Thyroid gland (tissue), 4 donors: ENCODE data around the gene SLC22A14. TPM values are rescaled to one million over a fixed set of nuclear protein-coding genes. Genes with fewer than 3 reads are reported as not detected.

Source experiments
- DNase-seq, 2 donors: peaks; one replicate each; pipeline ENCODE4 v3.0.0-alpha.2; 2019
- H3K27ac ChIP-seq, 3 donors: fragments of 200-600 bp; sonication (generic); 1 replicate in 2 of 3; 2 replicates in 1 of 3; pipeline ENCODE4 v1.5.1; 2016 to 2019; ENCODE audit warnings: mild to moderate bottlenecking in 1 of 3, moderate library complexity in 1 of 3
- H3K27me3 ChIP-seq: fragments of 200-600 bp; sonication (generic); one replicate; pipeline ENCODE4 v1.5.1; 2019
- H3K36me3 ChIP-seq, 2 donors: fragments of 200-600 bp; sonication (generic); one replicate each; pipeline ENCODE4 v1.5.1; 2016 to 2019
- H3K4me1 ChIP-seq, 2 donors: fragments of 200-600 bp; sonication (generic); one replicate each; pipeline ENCODE4 v1.5.1; 2017 to 2019
- H3K4me3 ChIP-seq, 3 donors: fragments of 200-600 bp; sonication (generic); replicated peaks in 1 of 3; 1 replicate in 2 of 3; 2 replicates in 1 of 3; pipeline ENCODE4 v1.5.1; 2016; ENCODE audit warnings: mild to moderate bottlenecking in 1 of 3
- H3K9me3 ChIP-seq: fragments of 200-600 bp; sonication (generic); one replicate; pipeline ENCODE4 v1.5.1; 2017
- CTCF ChIP-seq, 6 experiments: fragments of 200-600 bp in 3 of 6; fragments of 450-650 bp in 3 of 6; sonication (generic) in 3 of 6; IDR thresholded peaks; one replicate each; pipeline ENCODE4 v1.5.1; 2016 to 2019; ENCODE audit warnings: antibody characterized with exemption in 6 of 6, mild to moderate bottlenecking in 2 of 6, inconsistent platforms in 1 of 6, moderate library complexity in 1 of 6
- POLR2A ChIP-seq, 2 donors: fragments of 450-650 bp; IDR thresholded peaks; one replicate each; pipeline ENCODE4 v1.6.1; 2017; ENCODE audit warnings: antibody characterized with exemption in 2 of 2, mild to moderate bottlenecking in 2 of 2, moderate library complexity in 1 of 2
- WGBS, 2 donors: methylation state at CpG; one replicate each; pipeline ENCODE4 v1.1.5; 2017; 5-methylcytosine and 5-hydroxymethylcytosine counted together
- intact Hi-C: fragments of 100-400 bp; cut with DNase I; formaldehyde crosslinking; loops from one replicate; pipeline ENCODE4 v1.15.1; 2023
- total RNA-seq, 4 donors: library from RNA; depleted of rRNA; stranded (reverse); fragments of >200 nt; gene quantifications; one replicate each; pipeline ENCODE4 v1.2.3, GENCODE V29; 2016

Gene SLC22A14
- total RNA-seq, 4 donors from 2014 or later = not detected

- 93% methylated on average over 2 of the region's 2 CpGs for WGBS, 2 donors
- no peak for DNase-seq
- H3K4me3 ChIP-seq = no peak overlapping the region
- TF ChIP-seq POLR2A (IDR thresholded peaks at IDR 0.05) (no peak), CTCF (IDR thresholded peaks at IDR 0.05) (no peak)
- H3K4me1 ChIP-seq = no peaks in the 10 kb centered on the region
- no peaks in the 10 kb centered on the region for H3K9me3 ChIP-seq
- H3K27me3 ChIP-seq = no peaks in the 10 kb centered on the region
- peaks cover 21% of the 10 kb centered on the region in 2 donors for H3K36me3 ChIP-seq
- no peak overlapping the region for H3K27ac ChIP-seq
- intact Hi-C loops = no loop called here
Measured at GRCh38 chr3:38254872-38255271, 27.2 kb upstream of the SLC22A14 start.

GRCh38 chr3:38255627-38256026 lies 26.5 kb upstream of the SLC22A14 start:
- no peak for DNase-seq
- TF ChIP-seq CTCF (IDR thresholded peaks at IDR 0.05) (no peak), POLR2A (IDR thresholded peaks at IDR 0.05) (no peak)

GRCh38 chr3:38257583-38257982 lies 24.5 kb upstream of the SLC22A14 start:
- 83 to 87% methylated on average over 1 of the region's 1 CpG for WGBS, 2 donors
- Histone ChIP-seq H3K4me3 (no peak overlapping the region), H3K27ac (no peak overlapping the region), H3K27me3 (no peaks in the 10 kb centered on the region), H3K4me1 (no peaks in the 10 kb centered on the region), H3K9me3 (no peaks in the 10 kb centered on the region), H3K36me3 (peaks cover 12 to 18% of the 10 kb centered on the region in 2 donors)
- intact Hi-C loops = no loop called here
- no peak for DNase-seq
- TF ChIP-seq CTCF (IDR thresholded peaks at IDR 0.05) (no peak), POLR2A (IDR thresholded peaks at IDR 0.05) (no peak)

More at GRCh38 chr3:38255627-38256026, 26.5 kb upstream of the SLC22A14 start:
- no peaks in the 10 kb centered on the region for H3K9me3 ChIP-seq
- H3K4me1 ChIP-seq = no peaks in the 10 kb centered on the region
- no peak overlapping the region for H3K27ac ChIP-seq
- H3K36me3 ChIP-seq = peaks cover 21% of the 10 kb centered on the region in 2 donors
- intact Hi-C loops = no loop called here
- H3K27me3 ChIP-seq = no peaks in the 10 kb centered on the region
- no peak overlapping the region for H3K4me3 ChIP-seq
- WGBS, 2 donors = 86 to 87% methylated on average over 1 of the region's 1 CpG

- DNase-seq = no peak
- H3K4me3 ChIP-seq = no peak overlapping the region
- intact Hi-C loops = no loop called here
- no peaks in the 10 kb centered on the region for H3K4me1 ChIP-seq
- no peaks in the 10 kb centered on the region for H3K9me3 ChIP-seq
- TF ChIP-seq POLR2A (IDR thresholded peaks at IDR 0.05) (no peak), CTCF (IDR thresholded peaks at IDR 0.05) (no peak)
- WGBS, 2 donors = 96 to 99% methylated on average over 2 of the region's 2 CpGs
- H3K36me3 ChIP-seq = no peaks in the 10 kb centered on the region
- H3K27ac ChIP-seq = no peak overlapping the region
- H3K27me3 ChIP-seq = no peaks in the 10 kb centered on the region
Measured at GRCh38 chr3:38260474-38260873, 21.6 kb upstream of the SLC22A14 start.

GRCh38 chr3:38264353-38264771 lies 17.7 kb upstream of the SLC22A14 start:
- no peak for DNase-seq
- Histone ChIP-seq H3K27me3 (no peaks in the 10 kb centered on the region), H3K27ac (no peak overlapping the region), H3K4me3 (no peak overlapping the region), H3K9me3 (no peaks in the 10 kb centered on the region), H3K36me3 (no peaks in the 10 kb centered on the region), H3K4me1 (no peaks in the 10 kb centered on the region)
- intact Hi-C loops = no loop called here
- TF ChIP-seq POLR2A (IDR thresholded peaks at IDR 0.05) = no peak
- TF ChIP-seq CTCF (IDR thresholded peaks at IDR 0.05) = no peak
- 0% methylated on average over 1 of the region's 1 CpG for WGBS, 2 donors
